HEK293T (cell line): ENCODE results near the gene DEFB131B.
A peak's percentile ranks its signal among the peaks of the same experiment; 100 is the strongest.

Experiments used
- CTCF ChIA-PET: fragments of 350-600 bp; formaldehyde crosslinking; extraction: SDS; loops from one replicate; lab custom pipeline; 2021; ENCODE audit warnings: antibody characterized with exemption, inconsistent platforms; lab: Yijun Ruan, JAX
- POLR2A ChIA-PET: fragments of 350-600 bp; formaldehyde crosslinking; extraction: SDS; loops from one replicate; lab custom pipeline; 2020; ENCODE audit warnings: antibody characterized with exemption, inconsistent platforms; lab: Yijun Ruan, JAX
- DNase-seq: peaks from one replicate; pipeline ENCODE4 v3.0.0; 2012; ENCODE audit warnings: mixed read lengths; ENCODE audit errors: extremely low spot score
- ARNT ChIP-seq: fragments of 450-650 bp; IDR thresholded peaks from 2 replicates; pipeline ENCODE4 v1.6.1; 2017; ENCODE audit warnings: mild to moderate bottlenecking
- BHLHE40 ChIP-seq: fragments of 450-650 bp; IDR thresholded peaks from 2 replicates; pipeline ENCODE4 v1.6.1; 2016; ENCODE audit warnings: mild to moderate bottlenecking, moderate library complexity, borderline replicate concordance
- CTBP1 ChIP-seq: fragments of 450-650 bp; IDR thresholded peaks from 2 replicates; pipeline ENCODE4 v1.6.1; 2016; ENCODE audit warnings: borderline replicate concordance
- ELF4 ChIP-seq: fragments of 450-650 bp; IDR thresholded peaks from 2 replicates; pipeline ENCODE4 v1.6.1; 2017; ENCODE audit warnings: antibody characterized with exemption
- FOXA1 ChIP-seq: fragments of 450-650 bp; IDR thresholded peaks from 2 replicates; pipeline ENCODE4 v1.6.1; 2016; ENCODE audit warnings: mild to moderate bottlenecking
- FOXK2 ChIP-seq: fragments of 450-650 bp; IDR thresholded peaks from 2 replicates; pipeline ENCODE4 v1.6.1; 2016; ENCODE audit warnings: mild to moderate bottlenecking
- FOXM1 ChIP-seq: fragments of 450-650 bp; IDR thresholded peaks from 2 replicates; pipeline ENCODE4 v1.6.1; 2017; ENCODE audit warnings: mild to moderate bottlenecking, borderline replicate concordance
- HDGF ChIP-seq: fragments of 450-650 bp; IDR thresholded peaks from 2 replicates; pipeline ENCODE4 v1.6.1; 2017; ENCODE audit warnings: antibody characterized with exemption, borderline replicate concordance
- L3MBTL2 ChIP-seq: fragments of 450-650 bp; conservative IDR thresholded peaks from 2 replicates; pipeline ENCODE4 v1.6.1; 2016; ENCODE audit warnings: mild to moderate bottlenecking
- LEF1 ChIP-seq: fragments of 450-650 bp; IDR thresholded peaks from 2 replicates; pipeline ENCODE4 v1.6.1; 2017; ENCODE audit warnings: mild to moderate bottlenecking, borderline replicate concordance
- NFRKB ChIP-seq: fragments of 450-650 bp; IDR thresholded peaks from 2 replicates; pipeline ENCODE4 v1.6.1; 2016; ENCODE audit warnings: mild to moderate bottlenecking, moderate library complexity
- SP1 ChIP-seq: fragments of 450-650 bp; IDR thresholded peaks from 2 replicates; pipeline ENCODE4 v1.6.1; 2017
- SUZ12 ChIP-seq: fragments of 450-650 bp; IDR thresholded peaks from 2 replicates; pipeline ENCODE4 v1.6.1; 2016; ENCODE audit warnings: mild to moderate bottlenecking
- TARDBP ChIP-seq: fragments of 450-650 bp; IDR thresholded peaks from 2 replicates; pipeline ENCODE4 v1.6.1; 2016
- ZNF384 ChIP-seq: fragments of 450-650 bp; IDR thresholded peaks from 2 replicates; pipeline ENCODE4 v1.6.1; 2016
- TF ChIP-seq, protein P1 (sequence below): fragments of 450-650 bp; IDR thresholded peaks from 2 replicates; pipeline ENCODE4 v1.6.1; 2016

Gene DEFB131B

DNA sequence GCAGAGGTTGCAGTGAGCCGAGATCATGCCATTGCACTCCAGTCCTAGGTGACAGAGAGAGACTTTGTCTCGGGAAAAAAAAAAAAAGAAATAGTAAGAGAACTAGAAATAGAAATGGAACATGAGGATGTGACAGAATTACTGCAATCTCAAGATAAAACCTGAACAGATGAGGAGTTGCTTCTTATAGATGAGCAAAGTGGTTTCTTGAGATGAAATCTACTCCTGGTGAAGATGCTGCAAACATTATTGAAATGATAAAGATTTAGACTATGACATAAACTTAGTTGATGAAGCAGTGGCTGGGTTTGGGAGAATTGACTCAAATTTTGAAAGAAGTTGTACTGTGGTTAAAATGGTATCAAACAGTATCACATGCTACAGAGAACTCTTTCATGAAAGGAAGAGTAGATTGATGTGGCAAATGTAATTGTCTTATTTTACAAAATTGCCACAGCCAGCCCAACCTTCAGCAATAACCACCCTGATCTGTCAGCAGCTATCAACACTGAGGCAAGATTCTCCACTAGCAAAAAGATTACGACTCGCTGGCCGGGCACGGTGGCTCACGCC lies 36.5 kb downstream of the DEFB131B start:
- ChIA-PET CTCF (no interaction called here), POLR2A (interaction anchor here (1.2 kb wide), 1 partner anchor 14 kb away, joined by 4 read pairs; the partner anchor contains the start of gene RNF121)
- TF ChIP-seq ZNF384: no peak
- no peak for TF ChIP-seq ELF4
- TF ChIP-seq FOXA1: no peak
- no peak for TF ChIP-seq HDGF
- no peak for TF ChIP-seq SUZ12
- no peak for TF ChIP-seq LEF1
- no peak for TF ChIP-seq FOXK2
- TF ChIP-seq TARDBP: no peak
- TF ChIP-seq SP1: no peak
- TF ChIP-seq L3MBTL2: no peak
- TF ChIP-seq ARNT: no peak
- DNase-seq: no peak

DNA sequence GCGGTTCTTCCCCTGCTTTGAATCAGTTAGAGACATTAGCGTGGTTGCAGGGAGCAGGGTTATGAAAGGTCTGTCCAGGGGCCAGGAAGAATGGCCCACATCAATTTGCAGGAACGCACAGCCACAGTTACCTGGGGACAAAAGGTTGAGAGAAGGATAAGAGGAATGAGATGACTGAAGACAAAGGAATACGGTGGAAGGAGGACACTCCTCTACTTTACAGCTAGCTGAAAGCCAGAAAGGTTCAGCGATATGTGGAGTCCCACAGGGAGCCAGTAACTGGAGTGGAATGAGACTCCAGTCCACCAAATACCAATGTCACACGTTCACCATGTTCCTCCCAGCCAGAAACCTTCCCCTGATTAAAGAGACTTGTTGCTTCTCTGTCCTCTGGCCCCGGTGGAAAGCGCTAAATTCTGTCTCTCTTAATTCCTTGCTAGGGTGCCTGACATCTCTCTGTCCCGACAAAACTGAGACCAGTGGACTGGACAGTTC lies 39.4 kb downstream of the DEFB131B start:
- POLR2A ChIA-PET: no interaction called here
- CTCF ChIA-PET: no interaction called here
- TF ChIP-seq BHLHE40 (no peak), FOXA1 (no peak), FOXM1 (no peak), ELF4 (no peak), SUZ12 (no peak), CTBP1 (no peak), L3MBTL2 (no peak), TARDBP (no peak)
- no peak for DNase-seq

DNA sequence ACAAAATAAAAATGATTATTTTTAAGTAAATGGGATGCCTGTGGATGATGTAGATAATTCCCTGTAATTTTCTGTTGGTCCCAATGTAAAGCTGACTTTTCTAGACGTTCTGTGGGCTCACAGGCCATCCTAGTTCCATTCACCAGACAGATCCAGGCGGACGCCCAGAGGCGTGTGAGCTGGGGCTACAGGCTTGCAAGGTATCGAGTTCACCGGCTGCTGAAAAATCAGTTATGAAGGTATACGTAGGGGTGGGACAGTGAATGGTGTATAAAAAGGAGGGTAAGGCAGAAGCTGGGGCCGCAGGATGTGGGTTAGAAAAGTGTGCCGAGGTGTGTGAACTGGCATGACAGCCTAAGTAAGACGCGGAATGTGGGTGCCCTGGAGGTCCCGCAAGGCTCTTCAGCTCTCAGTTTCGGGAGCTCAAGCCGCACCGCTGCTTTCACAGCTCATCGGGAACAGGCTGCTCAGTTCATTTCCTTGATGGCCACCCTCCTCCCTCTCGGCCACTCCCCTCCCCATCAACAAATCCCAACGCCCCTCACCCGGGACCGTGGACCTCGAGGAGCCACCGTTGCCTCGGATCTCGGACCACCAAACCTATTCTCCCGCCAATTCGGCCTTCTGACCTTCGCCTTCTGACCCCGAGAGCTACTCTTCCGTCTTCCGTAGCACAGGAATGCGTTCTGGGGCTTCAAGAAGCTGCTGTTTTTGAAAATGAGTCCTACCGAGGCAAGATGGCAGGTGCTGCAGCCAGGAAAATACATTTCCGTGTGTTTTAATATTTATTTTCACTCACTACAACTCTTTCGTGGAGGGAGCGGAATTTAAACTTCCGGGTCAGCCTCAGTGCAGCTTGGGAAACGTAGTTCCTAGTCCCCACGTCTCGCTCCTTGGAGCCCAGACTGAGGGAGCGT lies 49.8 kb downstream of the DEFB131B start, which contains the start of gene XNDC1N:
Gene XNDC1N, minus strand, starts transcription at position 775 of the 917 bp plus-strand sequence. CDS start 5,241 bp downstream, outside the sequence.
- no peak for TF ChIP-seq ZNF384
- TF ChIP-seq ELF4: peak; percentile 86
- TF ChIP-seq SUZ12: peak; percentile 56; the same call in 1 of the 2 replicates
- TF ChIP-seq L3MBTL2: peak; percentile 99
- DNase-seq: peak; percentile 84
- ChIA-PET CTCF (no interaction called here), POLR2A (interaction anchor here (0.8 to 2.9 kb wide), 6 partner anchors 10 to 184 kb away, joined by 3 to 16 read pairs (median 4); no protein-coding TSS in a partner anchor)

DNA sequence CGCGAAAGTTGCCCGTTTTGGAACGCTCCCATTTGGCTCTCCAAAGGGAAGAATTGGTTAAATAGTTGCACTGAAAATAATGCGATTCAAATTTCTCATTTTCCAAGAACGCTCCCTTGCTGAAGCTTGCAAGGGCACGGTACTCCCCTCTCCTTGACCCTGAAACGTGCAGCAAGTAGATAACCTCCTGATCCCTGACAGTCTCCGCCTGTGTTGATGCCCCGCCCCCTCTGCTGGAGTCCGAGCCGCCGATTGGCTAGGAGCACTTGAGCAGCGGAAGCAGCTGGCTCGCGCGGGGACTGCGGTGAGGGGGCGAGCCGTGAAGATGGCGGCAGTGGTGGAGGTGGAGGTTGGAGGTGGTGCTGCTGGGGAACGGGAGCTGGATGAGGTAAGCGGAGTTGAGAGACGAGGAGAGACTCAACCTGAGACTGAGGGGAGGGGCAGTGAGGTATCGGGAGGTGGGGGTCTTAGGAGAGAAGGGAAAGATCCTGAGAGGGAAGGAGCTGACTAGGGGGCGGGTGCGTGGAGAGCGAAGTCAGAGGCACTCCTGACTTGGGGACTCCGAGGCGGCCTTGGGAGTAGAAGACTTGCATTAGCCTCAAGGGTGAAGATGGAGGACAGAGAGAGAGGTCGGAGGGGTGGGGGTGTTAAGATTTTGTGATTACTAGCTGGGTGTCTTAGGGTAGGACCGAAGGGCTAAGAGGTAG lies 50.6 kb downstream of the DEFB131B start, which contains the start of gene RNF121:
Gene RNF121, plus strand, starts transcription at position 310 of the 707 bp plus-strand sequence. Its CDS starts 16 bp downstream, at position 326.
- ChIA-PET CTCF (no interaction called here), POLR2A (interaction anchor here (0.8 to 2.9 kb wide), 6 partner anchors 9 to 36 kb away, joined by 3 to 16 read pairs (median 4); no protein-coding TSS in a partner anchor)
- TF ChIP-seq, protein P1, sequence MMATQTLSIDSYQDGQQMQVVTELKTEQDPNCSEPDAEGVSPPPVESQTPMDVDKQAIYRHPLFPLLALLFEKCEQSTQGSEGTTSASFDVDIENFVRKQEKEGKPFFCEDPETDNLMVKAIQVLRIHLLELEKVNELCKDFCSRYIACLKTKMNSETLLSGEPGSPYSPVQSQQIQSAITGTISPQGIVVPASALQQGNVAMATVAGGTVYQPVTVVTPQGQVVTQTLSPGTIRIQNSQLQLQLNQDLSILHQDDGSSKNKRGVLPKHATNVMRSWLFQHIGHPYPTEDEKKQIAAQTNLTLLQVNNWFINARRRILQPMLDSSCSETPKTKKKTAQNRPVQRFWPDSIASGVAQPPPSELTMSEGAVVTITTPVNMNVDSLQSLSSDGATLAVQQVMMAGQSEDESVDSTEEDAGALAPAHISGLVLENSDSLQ: no peak
- TF ChIP-seq FOXK2: peak; percentile 72
- peak; percentile 39; the same call in 1 of the 2 replicates for TF ChIP-seq FOXM1
- DNase-seq: peak; percentile 96

DNA sequence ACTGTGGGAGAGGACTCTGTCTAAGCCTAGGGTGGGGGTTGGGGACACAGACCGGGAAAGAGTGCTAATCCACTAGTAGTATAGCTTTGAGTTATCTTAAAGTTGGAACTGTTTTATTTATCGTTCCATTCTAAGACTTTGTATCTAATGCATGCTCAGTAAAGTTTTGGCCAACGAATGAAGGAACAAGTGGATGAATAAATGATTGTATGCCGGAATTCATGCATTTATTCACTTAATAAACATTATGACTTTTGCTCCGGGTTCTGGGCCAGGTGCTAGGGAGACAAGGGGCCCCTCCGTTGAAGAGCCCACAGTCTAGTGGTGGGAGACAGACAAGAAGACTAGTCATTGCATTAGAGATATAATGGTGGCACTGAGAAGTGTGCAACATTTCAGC lies 51.2 kb downstream of the DEFB131B start:
- TF ChIP-seq, protein P1: no peak
- TF ChIP-seq FOXA1: no peak
- TF ChIP-seq HDGF: no peak
- no peak for TF ChIP-seq NFRKB
- TF ChIP-seq FOXM1: no peak
- TF ChIP-seq ZNF384: no peak
- no peak for TF ChIP-seq SP1
- no peak for TF ChIP-seq LEF1
- TF ChIP-seq ELF4: no peak
- no peak for TF ChIP-seq SUZ12
- no peak for TF ChIP-seq FOXK2
- ChIA-PET CTCF (no interaction called here), POLR2A (interaction anchor here (0.8 to 2.9 kb wide), 5 partner anchors 9 to 36 kb away, joined by 3 to 16 read pairs (median 4); no protein-coding TSS in a partner anchor)
- no peak for DNase-seq

DNA sequence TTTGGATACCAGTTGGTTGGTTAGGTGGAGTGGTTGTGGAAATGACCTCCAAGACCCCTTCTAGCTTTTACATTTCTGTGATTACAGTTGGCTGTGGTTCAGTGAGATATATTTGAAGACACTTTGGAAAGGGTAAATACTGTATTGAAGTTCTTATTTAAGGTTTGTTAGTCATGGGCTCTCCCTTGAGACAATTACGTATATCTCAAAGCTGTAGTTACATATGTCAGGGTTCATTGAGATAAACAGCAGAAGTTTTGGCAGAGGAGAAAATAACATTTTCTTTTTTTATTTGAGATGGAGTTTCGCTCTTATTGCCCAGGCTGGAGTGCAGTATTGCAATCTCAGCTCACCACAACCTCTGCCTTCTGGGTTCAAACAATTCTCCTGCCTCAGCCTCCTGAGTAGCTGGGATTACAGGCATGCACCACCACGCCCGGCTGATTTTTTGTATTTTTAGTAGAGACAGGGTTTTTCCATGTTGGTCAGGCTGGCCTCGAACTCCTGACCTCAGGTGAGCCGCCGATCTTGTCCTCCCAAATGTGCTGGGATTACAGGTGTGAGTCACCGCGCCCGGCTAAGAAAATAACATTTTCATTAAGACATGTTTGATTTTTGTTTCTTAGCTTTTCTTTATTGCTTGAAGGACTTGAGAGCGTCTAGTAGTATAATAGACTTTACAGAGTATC lies 52.4 kb downstream of the DEFB131B start:
- TF ChIP-seq L3MBTL2 (no peak), BHLHE40 (no peak), SUZ12 (no peak), LEF1 (no peak), CTBP1 (no peak), NFRKB (no peak), HDGF (no peak)
- POLR2A ChIA-PET: interaction anchor here (2.9 kb wide), 1 partner anchor 13 kb away, joined by 16 read pairs; no protein-coding TSS in a partner anchor
- CTCF ChIA-PET: no interaction called here
- DNase-seq: no peak
